ENCODE data around the gene LGR6. TPM values are rescaled to one million over a fixed set of nuclear protein-coding genes. Genes with fewer than 3 reads are reported as not detected.

Gene LGR6
- total and polyA plus RNA-seq, 2 of the 8 experiments (the other 6 are each of a cell fraction or from before 2014, with no cell fraction given) = 0.50 to 1.0 TPM

DNA sequence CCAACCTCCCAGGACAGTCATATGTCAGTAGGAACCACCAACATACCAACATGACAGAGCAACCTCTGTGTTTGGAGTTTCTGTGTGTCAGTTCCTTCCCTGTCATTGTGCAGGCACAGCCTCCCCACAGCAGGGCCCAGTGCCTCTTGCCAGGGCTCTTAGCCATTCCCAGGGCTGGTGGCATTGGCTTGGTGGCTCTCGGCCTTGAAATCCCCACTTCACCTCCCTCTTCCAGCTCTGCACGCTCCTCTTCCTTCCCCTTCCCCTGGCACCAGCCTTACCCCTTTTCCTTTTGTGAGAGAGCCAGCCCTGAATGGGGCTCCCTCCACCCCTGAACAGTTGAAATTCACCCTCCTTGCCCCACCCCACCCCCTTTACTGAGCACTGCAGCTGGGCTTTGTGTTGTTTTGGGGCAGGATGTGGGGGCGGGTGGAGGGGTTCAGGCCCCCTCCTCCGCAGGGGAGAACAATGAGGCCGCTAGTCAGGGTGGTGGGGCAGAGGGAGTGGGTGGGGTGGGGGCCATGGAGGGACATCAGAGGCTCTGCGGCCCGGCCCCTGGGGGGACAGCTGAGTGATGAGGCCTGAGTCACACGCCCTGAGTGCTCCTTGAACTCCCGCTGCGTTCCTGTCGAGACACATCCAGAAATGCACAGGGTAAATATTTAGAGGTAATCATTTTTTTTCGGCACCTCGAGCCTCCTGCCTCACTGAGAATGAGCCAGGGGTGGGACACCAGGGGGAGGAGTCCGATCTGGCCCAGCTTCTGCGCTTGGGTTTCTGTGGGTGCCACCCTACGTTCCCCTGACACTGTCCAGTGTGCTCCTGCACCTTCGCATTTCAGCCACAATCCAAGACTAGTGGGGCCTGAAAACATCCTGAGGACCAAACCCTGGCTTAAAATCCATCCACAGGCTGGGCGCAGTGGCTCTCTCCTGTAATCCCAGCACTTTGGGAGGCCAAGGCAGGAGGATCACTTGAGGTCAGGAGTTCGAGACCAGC lies 28.6 kb downstream of the LGR6 start:
- FAIRE-seq (no peak), DNase-seq (ENCODE audit: low read depth in 1 of 2, low spot score in 2 of 2) (no peak)
- Histone ChIP-seq H3K79me2 (ENCODE audit: control insufficient read depth in 1 of 2, insufficient read depth in 2 of 2, low read length in 2 of 2) (no peaks in the 10 kb centered on the region), H3K4me2 (ENCODE audit: insufficient read depth in 1 of 2, low read depth in 2 of 2, low read length in 2 of 2) (no peak overlapping the region), H3K4me1 (replicated peaks in 1 of 4; ENCODE audit: control insufficient read depth in 3 of 4, insufficient read depth in 4 of 4, low read length in 3 of 4) (peaks cover 0 to 7% (median 1%) of the 10 kb centered on the region in 4 experiments; a peak in 3 of 7 replicates), H2BK15ac (ENCODE audit: low read length) (peak overlapping the region; percentile 40; the same call in 1 of the 2 replicates), H3K27ac (ENCODE audit: low read depth, low read length) (no peak overlapping the region), H4K91ac (replicated peaks; ENCODE audit: insufficient read length, low read length) (no peak overlapping the region), H2BK12ac (ENCODE audit: low read depth, low read length) (peak overlapping the region; percentile 50; the same call in 1 of the 2 replicates), H3K14ac (ENCODE audit: insufficient read length) (no peak overlapping the region), H3K4me3 (ENCODE audit: extremely low read depth in 1 of 4, insufficient read depth in 2 of 4, low read depth in 3 of 4, low read length in 4 of 4) (no peak overlapping the region), H3K9ac (replicated peaks in 1 of 4; ENCODE audit: extremely low read depth in 1 of 4, low read depth in 3 of 4, low read length in 3 of 4) (no peak overlapping the region), H2BK20ac (ENCODE audit: low read length) (0 out of 2 replicates have a peak overlapping the region, but pooled peaks have one; percentile 18), H3K27me3 (replicated peaks in 1 of 4; ENCODE audit: control insufficient read depth in 3 of 4, extremely low read depth in 1 of 4, insufficient read depth in 3 of 4, low read length in 3 of 4) (no peaks in the 10 kb centered on the region), H4K5ac (ENCODE audit: insufficient read length, low read depth, low read length) (no peak overlapping the region), H3K9me3 (ENCODE audit: insufficient read depth in 2 of 2, low read depth in 1 of 2, low read length in 1 of 2) (no peaks in the 10 kb centered on the region), H3K23ac (ENCODE audit: insufficient read length) (no peak overlapping the region), H4K20me1 (replicated peaks in 1 of 2; ENCODE audit: control insufficient read depth in 1 of 2, insufficient read depth in 2 of 2, low read length in 2 of 2) (no peaks in the 10 kb centered on the region), H2AK5ac (ENCODE audit: low read depth, low read length) (no peak overlapping the region), H3K56ac (replicated peaks; ENCODE audit: insufficient read length, low read depth, low read length) (no peak overlapping the region), H2AFZ (ENCODE audit: low read length) (0 out of 2 replicates have a peak overlapping the region, but pooled peaks have one; percentile 28), H2BK5ac (ENCODE audit: low read depth, low read length) (peak overlapping the region; percentile 35; the same call in 1 of the 2 replicates), H2BK120ac (replicated peaks; ENCODE audit: low read depth, low read length) (no peak overlapping the region), H4K8ac (ENCODE audit: extremely low read depth, insufficient read depth, low read length) (peak overlapping the region; percentile 85), H3K36me3 (ENCODE audit: control insufficient read depth in 2 of 4, insufficient read depth in 4 of 4, low read length in 3 of 4) (no peaks in the 10 kb centered on the region), H3K18ac (ENCODE audit: extremely low read depth, low read length) (no peak overlapping the region; the same call in 1 of the 2 replicates), H3K4ac (replicated peaks; ENCODE audit: insufficient read length, low read depth, low read length) (no peak overlapping the region), H3K23me2 (ENCODE audit: low read depth, low read length) (no peaks in the 10 kb centered on the region), H3K79me1 (ENCODE audit: low read depth, low read length) (no peaks in the 10 kb centered on the region)
- ChIA-PET CTCF (ENCODE audit: partially characterized antibody) (interaction anchor here (0.9 to 11.3 kb wide), 8 partner anchors 9 to 81 kb away, joined by 3 to 150 read pairs (median 4); partner anchors contain the start of gene LGR6), POLR2A (ENCODE audit: partially characterized antibody) (interaction anchor here (0.5 kb wide), 1 partner anchor 139 kb away, joined by 3 read pairs; no protein-coding TSS in a partner anchor)
- whole genome bisulfite sequencing, 2 experiments (ENCODE audit: extremely low coverage in 1 of 2, insufficient coverage in 1 of 2, insufficient read length in 1 of 2, insufficient replicate concordance in 2 of 2, low coverage in 1 of 2, low lambda C conversion rate in 2 of 2, missing lambda C conversion rate in 1 of 2) = 77% methylated on average over 12 of the region's 19 CpGs; no CpG with 5 or more reads in 1 of the 2 experiments
- TF ChIP-seq GTF2F1 (IDR thresholded peaks at IDR 0.05; ENCODE audit: borderline replicate concordance, low read depth, low read length) = no peak
